HG02759 (cell line): ENCODE data around the gene ZNF831.

Experiments
- ATAC-seq: cut with Tn5 transposase; IDR thresholded peaks from one replicate; pipeline ENCODE4 v1.9.1; 2021; ENCODE audit warnings: mild to moderate bottlenecking, moderate library complexity; ENCODE audit not compliant: unreplicated experiment

Gene ZNF831

GRCh38 chr20:59242714-59243626 is 79.3 kb downstream of the ZNF831 start:
- no peak for ATAC-seq

GRCh38 chr20:59246691-59247400 is 83.2 kb downstream of the ZNF831 start:
- ATAC-seq: no peak

GRCh38 chr20:59247731-59248684 is 84.4 kb downstream of the ZNF831 start:
- no peak for ATAC-seq

- ATAC-seq: no peak
Measured at GRCh38 chr20:59250293-59250692, 86.7 kb downstream of the ZNF831 start.

- ATAC-seq: no peak
Measured at GRCh38 chr20:59253325-59253724, 89.7 kb downstream of the ZNF831 start.

GRCh38 chr20:59253779-59254319 is 90.2 kb downstream of the ZNF831 start:
- ATAC-seq: no peak

- ATAC-seq: no peak
Measured at GRCh38 chr20:59255256-59255655, 91.6 kb downstream of the ZNF831 start.

- no peak for ATAC-seq
Measured at GRCh38 chr20:59258221-59258621, 94.6 kb downstream of the ZNF831 start.

- ATAC-seq: no peak
Measured at GRCh38 chr20:59259946-59260345, 96.3 kb downstream of the ZNF831 start.

GRCh38 chr20:59265298-59265697 is 101.7 kb downstream of the ZNF831 start:
- no peak for ATAC-seq

GRCh38 chr20:59268870-59269269 is 105.2 kb downstream of the ZNF831 start:
- ATAC-seq: no peak

- no peak for ATAC-seq
Measured at GRCh38 chr20:59269411-59270025, 105.9 kb downstream of the ZNF831 start.

- no peak for ATAC-seq
Measured at GRCh38 chr20:59270380-59270779, 106.8 kb downstream of the ZNF831 start.

GRCh38 chr20:59273739-59274357 is 110.2 kb downstream of the ZNF831 start:
- no peak for ATAC-seq

- no peak for ATAC-seq
Measured at GRCh38 chr20:59276938-59277337, 113.3 kb downstream of the ZNF831 start.

- ATAC-seq: no peak
Measured at GRCh38 chr20:59284470-59284869, 120.8 kb downstream of the ZNF831 start.

GRCh38 chr20:59289994-59290393 is 126.4 kb downstream of the ZNF831 start:
- ATAC-seq: no peak

GRCh38 chr20:59291740-59292383 is 128.2 kb downstream of the ZNF831 start:
- ATAC-seq: no peak

GRCh38 chr20:59295531-59295930 is 131.9 kb downstream of the ZNF831 start:
- no peak for ATAC-seq
